NCI-H1417 (cell line): ENCODE results near the gene VAMP7.
"Not testable (repeated sequence)": the region's sequence is repeated elsewhere in the genome, so short reads cannot be mapped to it uniquely, and the experiment has no call there.

Source experiments
- DNase-seq, 3 experiments: peaks; one replicate each; lab custom pipeline; 2025; lab: John Stamatoyannopoulos, UW

The VAMP7 gene

DNA sequence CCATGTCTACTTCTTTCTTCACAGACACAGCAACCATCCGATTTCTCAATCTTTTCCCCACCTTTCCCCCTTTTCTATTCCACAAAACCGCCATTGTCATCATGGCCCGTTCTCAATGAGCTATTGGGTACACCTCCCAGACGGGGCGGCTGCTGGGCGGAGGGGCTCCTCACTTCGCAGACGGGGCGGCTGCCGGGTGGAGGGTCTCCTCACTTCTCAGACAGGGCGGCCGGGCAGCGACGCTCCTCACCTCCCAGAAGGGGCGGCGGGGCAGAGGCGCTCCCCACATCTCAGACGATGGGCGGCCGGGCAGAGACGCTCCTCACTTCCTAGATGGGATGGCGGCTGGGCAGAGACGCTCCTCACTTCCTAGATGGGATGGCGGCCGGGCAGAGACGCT is 26.5 kb downstream of the VAMP7 start:
- not testable (repeated sequence) for DNase-seq

DNA sequence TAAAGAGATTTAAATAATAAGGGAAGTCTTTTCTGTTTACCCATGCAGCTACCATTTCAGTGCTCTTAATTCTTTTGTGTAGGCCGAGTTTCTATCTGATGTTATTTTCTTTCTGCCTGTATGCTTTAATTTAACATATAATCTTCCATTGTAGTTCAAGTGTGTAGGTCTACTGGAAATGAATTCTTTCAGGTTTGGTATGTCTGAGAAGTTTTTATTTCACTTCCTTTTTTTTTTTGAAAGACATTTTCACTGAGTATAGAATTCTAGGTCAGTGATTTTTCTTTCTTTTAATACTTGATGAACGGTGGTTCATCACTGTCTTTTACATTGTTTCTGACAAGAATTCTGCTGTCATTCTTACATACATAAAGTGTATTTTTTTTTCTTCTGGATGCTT is 42.1 kb downstream of the VAMP7 start:
- no peak for DNase-seq

DNA sequence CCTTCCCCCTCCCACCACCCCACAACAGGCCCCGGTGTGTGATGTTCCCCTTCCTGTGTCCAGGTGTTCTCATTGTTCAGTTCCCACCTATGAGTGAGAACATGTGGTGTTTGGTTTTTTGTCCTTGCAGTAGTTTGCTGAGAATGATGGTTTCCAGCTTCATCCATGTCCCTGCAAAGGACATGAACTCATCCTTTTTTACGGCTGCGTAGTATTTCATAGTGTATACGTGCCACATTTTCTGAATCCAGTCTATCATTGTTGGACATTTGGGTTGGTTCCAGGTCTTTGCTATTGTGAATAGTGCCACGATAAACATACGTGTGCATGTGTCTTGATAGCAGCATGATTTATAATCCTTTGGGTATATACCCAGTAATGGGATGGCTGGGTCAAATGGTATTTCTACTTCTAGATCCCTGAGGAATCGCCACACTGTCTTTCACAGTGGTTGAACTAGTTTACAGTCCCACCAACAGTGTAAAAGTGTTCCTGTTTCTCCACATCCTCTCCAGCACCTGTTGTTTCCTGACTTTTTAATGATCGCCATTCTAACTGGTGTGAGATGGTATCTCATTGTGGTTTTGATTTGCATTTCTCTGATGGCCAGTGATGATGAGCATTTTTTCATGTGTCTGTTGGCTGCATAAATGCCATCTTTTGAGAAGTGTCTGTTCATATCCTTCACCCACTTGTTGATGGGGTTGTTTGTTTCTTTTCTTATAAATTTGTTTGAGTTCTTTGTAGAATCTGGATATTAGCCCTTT is 49.9 kb downstream of the VAMP7 start:
- DNase-seq = not testable (repeated sequence)

DNA sequence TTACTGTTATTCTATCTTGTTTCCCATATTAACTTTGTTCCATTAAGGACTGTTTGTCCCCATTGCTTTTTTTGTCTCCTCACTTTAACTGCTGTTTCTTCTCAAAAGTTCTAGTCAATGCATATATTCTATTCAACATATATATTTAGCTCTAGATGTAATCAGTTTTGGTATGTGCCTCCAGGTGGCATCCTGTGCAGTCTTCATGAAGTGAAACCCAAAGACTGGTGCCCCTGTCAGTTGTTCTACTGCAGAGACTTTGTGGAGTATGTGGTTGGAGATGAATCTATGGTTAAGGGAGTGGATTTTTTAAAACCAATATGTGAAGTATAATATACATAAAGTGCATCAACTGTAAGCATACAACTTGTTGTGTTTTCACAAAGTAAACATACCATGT is 57.0 kb downstream of the VAMP7 start:
- no peak for DNase-seq

GRCh38 chrX:155949098-155949497 is 68.0 kb downstream of the VAMP7 start:
- DNase-seq = peak in 1 of 3 experiments; percentile 14

GRCh38 chrX:155951237-155951789 is 70.2 kb downstream of the VAMP7 start:
- DNase-seq = no peak

- DNase-seq = no peak
Measured at GRCh38 chrX:155953055-155953454, 71.9 kb downstream of the VAMP7 start.

- no peak for DNase-seq
Measured at GRCh38 chrX:155954793-155955192, 73.6 kb downstream of the VAMP7 start.

- no peak for DNase-seq
Measured at GRCh38 chrX:155956099-155956498, 75.0 kb downstream of the VAMP7 start.

- no peak for DNase-seq
Measured at GRCh38 chrX:155956649-155957048, 75.5 kb downstream of the VAMP7 start.

GRCh38 chrX:155957843-155958242 is 76.7 kb downstream of the VAMP7 start:
- no peak for DNase-seq

- DNase-seq = no peak
Measured at GRCh38 chrX:155959018-155959587, 78.0 kb downstream of the VAMP7 start.

GRCh38 chrX:155962906-155963305 is 81.8 kb downstream of the VAMP7 start:
- no peak for DNase-seq

DNA sequence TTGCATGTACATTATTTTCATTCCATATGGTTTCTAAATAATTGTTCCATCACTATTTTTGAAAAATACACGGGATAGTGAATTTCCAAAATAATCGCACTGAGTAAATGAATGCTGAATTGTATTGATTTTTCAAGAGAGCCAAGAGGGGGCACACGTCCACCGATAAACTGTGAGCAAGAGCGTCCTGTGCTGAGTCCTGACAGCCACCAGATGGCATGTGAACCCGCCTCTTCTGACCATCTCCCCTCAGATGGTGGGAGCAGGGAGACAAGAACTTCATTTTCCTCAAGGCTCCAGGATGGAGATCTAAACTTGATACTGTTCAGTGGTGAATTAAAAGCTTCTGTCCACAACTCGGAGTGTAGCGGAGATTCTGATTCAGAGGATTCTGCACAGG is 85.7 kb downstream of the VAMP7 start:
- DNase-seq = peak in 2 of 3 experiments; percentile 13 to 50

DNA sequence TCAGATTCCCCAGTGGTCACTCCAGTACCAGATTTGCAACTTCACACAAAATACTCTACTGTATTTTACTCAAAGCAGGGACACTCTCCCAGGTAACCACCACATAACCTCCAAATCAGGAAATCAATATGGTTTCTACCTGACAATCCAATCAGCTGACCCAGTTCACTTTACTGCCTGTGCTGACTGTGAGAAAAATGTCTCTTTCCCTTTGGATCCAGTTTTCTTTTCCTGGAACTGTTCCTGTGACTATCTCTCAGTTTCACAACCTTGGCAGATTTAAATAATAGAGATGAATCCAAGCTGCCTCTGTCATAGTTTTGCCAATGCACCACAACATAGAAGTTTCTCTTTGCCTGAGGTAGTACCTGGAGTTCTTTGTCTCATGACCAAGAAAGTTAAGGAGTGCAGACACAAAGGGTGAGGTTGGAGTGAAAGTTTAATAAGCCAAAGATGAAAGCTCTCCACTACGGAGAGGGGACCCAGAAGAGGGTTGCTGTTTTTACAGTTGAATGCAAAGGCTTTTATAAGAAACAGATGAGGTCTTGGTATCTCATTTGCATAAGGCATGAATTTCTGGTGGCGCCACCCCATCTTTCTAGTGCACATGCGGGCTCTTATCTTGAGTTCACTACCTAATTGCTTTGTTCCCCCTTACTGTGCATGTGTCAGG is 86.6 kb downstream of the VAMP7 start:
- DNase-seq = no peak

DNA sequence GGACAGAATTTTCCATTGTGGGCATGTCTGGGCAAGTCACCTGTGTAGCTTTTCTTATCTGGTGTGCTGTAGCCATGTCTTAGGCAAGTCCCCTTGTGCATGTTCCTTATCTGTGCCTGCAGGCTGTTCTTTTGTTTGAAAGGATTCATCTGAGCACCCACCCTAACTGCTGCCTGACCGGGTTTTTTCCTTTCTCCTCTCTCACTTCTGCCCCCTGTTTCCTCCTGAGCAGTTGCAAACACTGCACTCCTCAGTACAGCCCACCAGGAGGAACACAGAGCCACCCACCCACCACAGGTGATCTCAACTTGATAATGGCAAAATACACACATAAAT is 87.1 kb downstream of the VAMP7 start:
- peak in 1 of 3 experiments; percentile 8 for DNase-seq

DNA sequence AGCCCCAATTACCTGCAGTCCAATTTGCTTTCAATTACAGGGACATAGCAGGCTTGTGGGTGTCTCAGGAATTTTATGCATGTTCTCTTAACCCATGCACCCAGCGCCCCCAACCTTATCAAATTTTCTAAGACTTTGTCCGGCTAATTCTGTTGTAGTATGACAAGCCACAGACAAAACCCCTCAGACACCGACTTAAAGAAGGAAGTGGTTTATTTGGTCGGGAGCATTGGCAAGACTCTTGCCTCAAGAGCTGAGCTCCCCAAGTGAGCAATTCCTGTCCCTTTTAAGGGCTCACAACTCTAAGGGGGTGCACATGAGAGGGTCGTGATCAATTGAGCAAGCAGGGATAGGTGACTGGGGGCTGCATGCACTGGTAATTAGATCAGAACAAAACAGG is 87.6 kb downstream of the VAMP7 start:
- no peak for DNase-seq

DNA sequence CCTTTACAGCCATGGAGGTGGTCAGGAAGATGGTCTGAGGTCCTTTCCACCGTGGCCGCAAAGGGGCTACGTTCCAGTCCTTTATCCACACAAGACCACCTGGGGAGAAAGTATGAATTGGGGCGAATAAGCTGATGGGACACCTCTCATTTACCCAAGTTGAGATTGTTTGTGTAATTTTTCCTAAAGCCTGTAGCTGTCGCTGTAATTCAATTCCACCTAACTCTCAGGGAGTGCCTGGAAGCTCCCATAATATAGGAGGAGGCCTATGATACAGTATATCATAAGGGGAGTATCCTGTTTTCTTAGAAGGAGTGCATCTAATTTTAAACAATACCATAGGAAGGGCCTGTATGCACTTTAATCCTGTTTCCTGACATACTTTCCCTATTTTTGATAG is 90.5 kb downstream of the VAMP7 start:
- not testable (repeated sequence) for DNase-seq

GRCh38 chrX:155972241-155972640 is 91.1 kb downstream of the VAMP7 start:
- DNase-seq = not testable (repeated sequence)

DNA sequence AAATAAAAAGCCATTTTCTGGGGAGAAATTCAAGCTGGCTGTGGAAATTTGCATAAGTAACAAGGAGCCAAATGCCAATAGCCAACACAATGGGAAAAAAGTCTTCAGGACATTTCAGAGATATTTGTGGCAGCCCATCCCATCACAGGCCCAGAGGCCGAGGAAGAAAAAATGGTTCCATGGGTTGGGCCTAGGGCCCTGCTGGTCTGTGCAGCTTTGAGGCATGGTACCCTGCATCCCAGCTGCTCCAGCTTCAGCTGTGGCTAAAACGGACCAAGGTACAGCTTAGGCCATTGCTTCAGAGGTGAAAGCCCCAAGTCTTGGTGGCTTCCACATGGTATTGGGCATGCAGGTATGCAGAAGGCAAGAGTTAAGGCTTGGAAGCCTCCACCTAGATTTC is 102.2 kb downstream of the VAMP7 start:
- no peak for DNase-seq

- no peak for DNase-seq
Measured at GRCh38 chrX:155985208-155985607, 104.1 kb downstream of the VAMP7 start.

GRCh38 chrX:155986995-155987394 is 105.8 kb downstream of the VAMP7 start:
- not testable (repeated sequence) for DNase-seq

- no peak for DNase-seq
Measured at GRCh38 chrX:155988859-155989258, 107.7 kb downstream of the VAMP7 start.
